A549 (cell line): ENCODE measurements around the gene VAMP4. TPM values are rescaled to one million over a fixed set of nuclear protein-coding genes. Genes with fewer than 3 reads are reported as not detected.

Experiments
- ATAC-seq, 2 experiments: fragments of 200-7000 bp in 1 of 2; fragments of >200 bp in 1 of 2; cut with Nextera tagmentation in 1 of 2; cut with Tn5 transposase in 1 of 2; 3 replicates each; pipeline versions ENCODE4 v1.8.0 to v1.9.1; 2018 to 2020; ENCODE audit warnings: mild to moderate bottlenecking in 1 of 2, moderate library complexity in 1 of 2
- CTCF ChIA-PET: fragments of 300-600 bp; sonication (Branson Sonifier 250); formaldehyde crosslinking; extraction: SDS; loops from one replicate; lab custom pipeline; 2021; ENCODE audit warnings: antibody characterized with exemption, inconsistent platforms; lab: Yijun Ruan, JAX
- POLR2A ChIA-PET: fragments of 350-600 bp; formaldehyde crosslinking; extraction: SDS; loops from one replicate; lab custom pipeline; 2021; ENCODE audit warnings: antibody characterized with exemption, inconsistent platforms; lab: Yijun Ruan, JAX
- DNase-seq, 2 experiments: peaks; one replicate each; pipeline versions ENCODE4 v3.0.0 to v3.0.0-alpha.2; 2011 to 2016; ENCODE audit warnings: low read depth in 1 of 2, low spot score in 1 of 2
- FAIRE-seq: peaks from 2 replicates; lab custom pipeline; 2011; peaks lifted over from hg19 to GRCh38; lab: Jason Lieb, UNC
- H3K27ac ChIP-seq, 2 experiments: fragments of >200 bp; sonication (Bioruptor Twin); formaldehyde crosslinking; 3 replicates each; pipeline ENCODE4 v1.5.1; 2016 to 2017
- H3K4me1 ChIP-seq: fragments of >200 bp; sonication (Bioruptor Twin); formaldehyde crosslinking; 3 replicates; pipeline ENCODE4 v1.6.1; 2016
- H3K4me2 ChIP-seq: fragments of >200 bp; sonication (Bioruptor Twin); formaldehyde crosslinking; 3 replicates; pipeline ENCODE4 v1.6.1; 2016
- H3K4me3 ChIP-seq: fragments of >200 bp; sonication (Bioruptor Twin); formaldehyde crosslinking; 3 replicates; pipeline ENCODE4 v1.5.1; 2016
- H3K9me3 ChIP-seq: fragments of >200 bp; sonication (Bioruptor Twin); formaldehyde crosslinking; 3 replicates; pipeline ENCODE4 v1.6.1; 2016
- BHLHE40 ChIP-seq: IDR thresholded peaks from 2 replicates; pipeline ENCODE4 v1.6.1; 2012; ENCODE audit warnings: low read depth, low read length, inconsistent platforms
- CBX2 ChIP-seq: fragments of 200-600 bp; sonication (generic); IDR thresholded peaks from 2 replicates; pipeline ENCODE4 v1.6.1; 2016; ENCODE audit warnings: low read depth, mild to moderate bottlenecking, borderline replicate concordance
- CHD2 ChIP-seq: fragments of 150-350 bp; IDR thresholded peaks from 2 replicates; pipeline ENCODE4 v1.6.1; 2014; ENCODE audit warnings: low read length; ENCODE audit not compliant: partially characterized antibody
- EHF ChIP-seq: fragments of 250-450 bp; sonication (Bioruptor Pico); IDR thresholded peaks from 2 replicates; pipeline ENCODE4 v1.5.0; 2020; ENCODE audit warnings: mild to moderate bottlenecking
- EP300 ChIP-seq, 2 experiments: fragments of >200 bp; sonication (Bioruptor Twin); formaldehyde crosslinking; IDR thresholded peaks; 2 replicates in 1 of 2; 3 replicates in 1 of 2; pipeline ENCODE4 v1.6.1; 2016 to 2017
- ESRRA ChIP-seq: fragments of 150-350 bp; IDR thresholded peaks from 2 replicates; pipeline ENCODE4 v1.6.1; 2014; ENCODE audit warnings: mild to moderate bottlenecking, low read length, borderline replicate concordance
- FOSL2 ChIP-seq, 2 experiments: fragments of 450-650 bp in 1 of 2; fragments of >200 bp in 1 of 2; sonication (Bioruptor Twin) in 1 of 2; formaldehyde crosslinking; IDR thresholded peaks; 2 replicates each; pipeline versions ENCODE4 v1.5.0 to v1.6.1; 2016 to 2020; ENCODE audit warnings: mild to moderate bottlenecking in 1 of 2, moderate library complexity in 1 of 2
- FOXS1 ChIP-seq: fragments of 250-450 bp; sonication (Bioruptor Pico); IDR thresholded peaks from 2 replicates; pipeline ENCODE4 v1.5.0; 2020; ENCODE audit warnings: mild to moderate bottlenecking, moderate library complexity
- HOXA7 ChIP-seq: fragments of 250-450 bp; sonication (Bioruptor Pico); IDR thresholded peaks from 2 replicates; pipeline ENCODE4 v1.5.0; 2020; ENCODE audit warnings: mild to moderate bottlenecking, moderate library complexity
- JUN ChIP-seq, 2 experiments: fragments of >200 bp; sonication (Bioruptor Twin); formaldehyde crosslinking; IDR thresholded peaks; 2 replicates in 1 of 2; 3 replicates in 1 of 2; pipeline ENCODE4 v1.6.1; 2016 to 2017
- JUNB ChIP-seq: fragments of >200 bp; sonication (Bioruptor Twin); formaldehyde crosslinking; IDR thresholded peaks from 2 replicates; pipeline ENCODE4 v1.6.1; 2016
- KDM1A ChIP-seq: fragments of 200-600 bp; sonication (generic); IDR thresholded peaks from 2 replicates; pipeline ENCODE4 v1.6.1; 2016; ENCODE audit warnings: low read depth, mild to moderate bottlenecking
- KDM5A ChIP-seq: fragments of 200-600 bp; sonication (generic); IDR thresholded peaks from 2 replicates; pipeline ENCODE4 v1.6.1; 2016; ENCODE audit warnings: antibody characterized with exemption, mild to moderate bottlenecking
- MAFK ChIP-seq: fragments of 450-650 bp; IDR thresholded peaks from 2 replicates; pipeline ENCODE4 v1.6.1; 2014; ENCODE audit not compliant: partially characterized antibody
- NPAS2 ChIP-seq: fragments of 250-450 bp; sonication (Bioruptor Pico); IDR thresholded peaks from 2 replicates; pipeline ENCODE4 v1.8.0; 2022; ENCODE audit warnings: mild to moderate bottlenecking, moderate library complexity, borderline replicate concordance
- POLR2AphosphoS2 ChIP-seq: conservative IDR thresholded peaks from 2 replicates; pipeline ENCODE4 v1.6.1; 2012; ENCODE audit warnings: low read length, improper control_type of control experiment, inconsistent platforms
- RARB ChIP-seq: fragments of 250-450 bp; sonication (Bioruptor Pico); IDR thresholded peaks from 2 replicates; pipeline ENCODE4 v1.8.0; 2021; ENCODE audit warnings: mild to moderate bottlenecking, moderate library complexity
- TP53 ChIP-seq: fragments of 250-450 bp; sonication (Bioruptor Pico); IDR thresholded peaks from 2 replicates; pipeline ENCODE4 v1.5.0; 2021; ENCODE audit warnings: mild to moderate bottlenecking, moderate library complexity
- ZC3H11A ChIP-seq: fragments of 450-650 bp; IDR thresholded peaks from 2 replicates; pipeline ENCODE4 v1.6.1; 2014; ENCODE audit warnings: antibody characterized with exemption, mild to moderate bottlenecking
- WGBS: methylation state at CpG from one replicate; pipeline ENCODE4 v1.1.6; 2017; ENCODE audit errors: missing lambda C conversion rate; 5-methylcytosine and 5-hydroxymethylcytosine counted together
- polyA plus RNA-seq, 4 experiments: library from polyadenylated mRNA; depleted of rRNA in 3 of 4; stranded (reverse); fragments of >200 nt; fragmentation: RNase III in 1 of 4; extraction: RNeasy Plus Mini Kit Qiagen cat#74134 plus additional on column Dnase treatment in 1 of 4; gene quantifications; 2 replicates in 3 of 4; 3 replicates in 1 of 4; pipeline ENCODE4 v1.2.3, GENCODE V29; 2011 to 2017
- TF ChIP-seq, protein P1 (sequence below): IDR thresholded peaks from 2 replicates; pipeline ENCODE4 v1.6.1; 2012
- TF ChIP-seq, protein P2 (sequence below): fragments of >200 bp; sonication (Bioruptor Twin); formaldehyde crosslinking; IDR thresholded peaks from 2 replicates; pipeline ENCODE4 v1.6.1; 2016

The VAMP4 gene
- polyA plus RNA-seq, 2 of the 4 experiments (the other 2 are of a cell fraction), result 4.3 to 9.3 TPM

DNA sequence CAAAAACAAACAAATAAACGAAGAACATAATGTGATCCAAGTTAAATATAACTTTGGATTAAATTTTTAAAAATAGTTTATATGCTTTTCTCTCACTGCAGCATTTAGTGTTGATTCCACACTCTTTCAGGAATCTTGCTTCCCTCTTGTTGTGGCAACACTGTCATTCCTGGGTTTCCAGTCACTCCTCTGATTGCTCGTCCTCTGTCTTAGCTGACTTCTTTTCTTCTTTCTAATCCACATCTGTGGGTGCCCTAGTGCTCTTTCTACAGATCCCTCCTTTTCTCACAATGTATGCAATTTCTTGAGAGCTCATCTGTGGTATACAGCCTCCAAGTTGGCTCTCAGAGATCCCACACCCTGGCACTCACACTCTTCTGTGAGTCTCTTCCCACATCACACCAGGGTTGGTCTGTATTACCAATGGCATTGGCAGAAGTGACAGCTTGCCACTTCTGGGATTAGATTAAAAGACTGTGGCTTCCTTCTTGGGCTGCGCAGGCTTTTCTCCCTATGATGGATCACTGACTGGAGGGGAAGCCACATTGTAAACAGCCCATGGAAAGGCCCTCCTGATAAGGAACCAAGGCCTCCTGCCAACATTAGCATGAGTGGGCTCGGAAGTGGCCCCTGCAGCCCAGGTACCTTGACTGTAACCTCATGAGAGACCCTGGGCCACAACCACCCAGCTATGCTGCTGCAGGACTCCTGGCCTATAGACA is 77.8 kb downstream of the VAMP4 start:
- H3K27ac ChIP-seq, result no peak overlapping the region
- ATAC-seq, result no peak
- FAIRE-seq, result no peak
- H3K4me3 ChIP-seq, result no peak overlapping the region
- no peaks in the 10 kb centered on the region for H3K4me1 ChIP-seq
- H3K9me3 ChIP-seq, result no peaks in the 10 kb centered on the region
- no peak for DNase-seq
- 57% methylated on average over 4 of the region's 4 CpGs for WGBS
- ChIA-PET CTCF (interaction anchor here (1.2 to 7.7 kb wide), 2 partner anchors 14 to 18 kb away, joined by 3 to 30 read pairs; no protein-coding TSS in a partner anchor), POLR2A (no interaction called here)
- TF ChIP-seq CBX2, result no peak
- TF ChIP-seq, protein P1, sequence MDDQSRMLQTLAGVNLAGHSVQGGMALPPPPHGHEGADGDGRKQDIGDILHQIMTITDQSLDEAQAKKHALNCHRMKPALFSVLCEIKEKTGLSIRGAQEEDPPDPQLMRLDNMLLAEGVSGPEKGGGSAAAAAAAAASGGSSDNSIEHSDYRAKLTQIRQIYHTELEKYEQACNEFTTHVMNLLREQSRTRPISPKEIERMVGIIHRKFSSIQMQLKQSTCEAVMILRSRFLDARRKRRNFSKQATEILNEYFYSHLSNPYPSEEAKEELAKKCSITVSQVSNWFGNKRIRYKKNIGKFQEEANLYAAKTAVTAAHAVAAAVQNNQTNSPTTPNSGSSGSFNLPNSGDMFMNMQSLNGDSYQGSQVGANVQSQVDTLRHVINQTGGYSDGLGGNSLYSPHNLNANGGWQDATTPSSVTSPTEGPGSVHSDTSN, result no peak
- TF ChIP-seq, protein P2, sequence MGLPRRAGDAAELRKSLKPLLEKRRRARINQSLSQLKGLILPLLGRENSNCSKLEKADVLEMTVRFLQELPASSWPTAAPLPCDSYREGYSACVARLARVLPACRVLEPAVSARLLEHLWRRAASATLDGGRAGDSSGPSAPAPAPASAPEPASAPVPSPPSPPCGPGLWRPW, result no peak
- no peak for TF ChIP-seq JUN (IDR thresholded peaks at IDR 0.05)
- no peak for TF ChIP-seq KDM1A
- no peak for TF ChIP-seq MAFK
- TF ChIP-seq ZC3H11A, result no peak
- TF ChIP-seq KDM5A, result no peak
- no peak for TF ChIP-seq BHLHE40
- TF ChIP-seq CHD2, result no peak
- no peak for TF ChIP-seq EHF
- no peak for TF ChIP-seq FOXS1 (CRISPR knock-in tag)
- TF ChIP-seq HOXA7 (CRISPR knock-in tag), result no peak
- TF ChIP-seq FOSL2 (IDR thresholded peaks at IDR 0.05), result no peak
- no peak for TF ChIP-seq FOSL2 (CRISPR knock-in tag; IDR thresholded peaks at IDR 0.05)
- no peak for TF ChIP-seq ESRRA
- TF ChIP-seq POLR2AphosphoS2, result no peak
- H3K4me2 ChIP-seq, result no peak overlapping the region

DNA sequence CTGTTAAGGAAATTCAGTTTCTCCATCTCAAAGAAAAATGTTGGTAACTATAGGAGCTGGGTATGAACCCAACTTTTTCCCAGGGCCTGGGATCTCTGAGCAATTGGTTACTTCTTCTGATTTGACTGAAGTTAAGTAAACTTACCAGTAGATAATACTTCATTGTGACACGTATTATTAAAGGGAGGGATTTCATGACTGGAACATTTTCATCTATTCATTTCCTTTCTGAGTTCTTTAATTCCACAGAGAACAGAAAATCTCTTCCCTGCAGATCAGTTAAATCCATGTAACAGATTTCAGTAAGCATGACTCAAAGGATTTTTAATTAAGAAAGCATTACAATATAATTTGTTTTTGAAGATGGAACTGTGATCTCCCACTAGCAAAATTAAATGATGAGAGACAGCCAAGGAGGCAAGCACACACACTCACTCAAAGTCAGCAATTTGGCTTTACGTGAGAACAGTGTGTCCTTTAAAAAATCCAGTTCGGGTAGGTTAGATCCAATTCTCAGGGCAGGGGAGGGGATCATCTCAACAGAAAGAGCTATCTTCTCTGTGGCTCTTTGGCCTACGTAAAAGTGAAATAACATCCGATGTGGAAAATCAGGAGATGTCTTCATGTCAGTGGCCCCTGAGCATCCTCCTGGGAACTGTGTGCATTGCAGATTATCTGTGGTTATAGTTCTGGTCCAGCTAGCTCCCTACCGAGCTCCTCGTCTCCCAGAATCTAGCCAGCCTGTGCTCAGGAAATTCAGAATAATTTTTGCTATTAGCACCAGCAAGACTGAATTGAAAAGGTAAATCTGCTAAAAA is 78.6 kb downstream of the VAMP4 start:
- WGBS, result 62% methylated on average over 7 of the region's 7 CpGs
- Histone ChIP-seq H3K4me3 (no peak overlapping the region), H3K4me2 (no peak overlapping the region), H3K27ac (no peak overlapping the region), H3K4me1 (no peaks in the 10 kb centered on the region), H3K9me3 (no peaks in the 10 kb centered on the region)
- DNase-seq (no peak), FAIRE-seq (no peak), ATAC-seq (no peak)
- TF ChIP-seq, protein P1, result no peak
- TF ChIP-seq EP300 (IDR thresholded peaks at IDR 0.05) (no peak), POLR2AphosphoS2 (no peak), JUNB (no peak), TP53 (CRISPR knock-in tag) (no peak), MAFK (no peak), NPAS2 (CRISPR knock-in tag) (no peak), FOSL2 (IDR thresholded peaks at IDR 0.05) (no peak), FOSL2 (CRISPR knock-in tag; IDR thresholded peaks at IDR 0.05) (no peak), RARB (CRISPR knock-in tag) (no peak), FOXS1 (CRISPR knock-in tag) (no peak)
- POLR2A ChIA-PET, result no interaction called here
- CTCF ChIA-PET, result interaction anchor here (1.2 to 7.7 kb wide), 2 partner anchors 14 to 17 kb away, joined by 3 to 30 read pairs; no protein-coding TSS in a partner anchor
